SK-N-SH (cell line): ENCODE data around the gene SUPT3H. TPM values are rescaled to one million over a fixed set of nuclear protein-coding genes. Genes with fewer than 3 reads are reported as not detected.
"Not testable (repeated sequence)": the region's sequence is repeated elsewhere in the genome, so short reads cannot be mapped to it uniquely, and the experiment has no call there.

Experiments
- CTCF ChIA-PET: fragments of 300-600, 350-600 bp; formaldehyde crosslinking; extraction: SDS; loops from one replicate; lab custom pipeline; 2021; lab: Yijun Ruan, JAX
- POLR2A ChIA-PET: fragments of 350-600 bp; sonication (Branson Sonifier 250); formaldehyde crosslinking; extraction: SDS; loops from one replicate; lab custom pipeline; 2020; ENCODE audit warnings: antibody characterized with exemption, inconsistent platforms; lab: Yijun Ruan, JAX
- DNase-seq: peaks from one replicate; pipeline ENCODE4 v3.0.0; 2012
- H2AFZ ChIP-seq: fragments of 200-600 bp; sonication (generic); 2 replicates; pipeline ENCODE4 v1.8.1; 2016; ENCODE audit warnings: antibody characterized with exemption, mild to moderate bottlenecking, low read depth
- H3F3A ChIP-seq: fragments of 200-600 bp; sonication (generic); replicated peaks from 2 replicates; pipeline ENCODE3; 2016; ENCODE audit warnings: antibody characterized with exemption, mild to moderate bottlenecking; ENCODE audit not compliant: insufficient read depth
- H3K27ac ChIP-seq, 2 experiments: fragments of 200-500 bp in 1 of 2; fragments of 200-600 bp in 1 of 2; sonication (Bioruptor generic) in 1 of 2; sonication (generic), shearing (Covaris generic) in 1 of 2; 2 replicates each; pipeline versions ENCODE4 v1.5.1 to v1.6.1; 2014 to 2016; ENCODE audit warnings: low read depth in 2 of 2, inconsistent platforms in 1 of 2, low read length in 1 of 2, mild to moderate bottlenecking in 1 of 2, mixed read lengths in 1 of 2
- H3K27me3 ChIP-seq: fragments of 200-600 bp; sonication (generic), shearing (Covaris generic); 2 replicates; pipeline ENCODE4 v1.6.1; 2016; ENCODE audit warnings: mixed run types; ENCODE audit not compliant: insufficient read depth
- H3K36me3 ChIP-seq, 2 experiments: fragments of 200-500 bp in 1 of 2; fragments of 200-600 bp in 1 of 2; sonication (Bioruptor generic) in 1 of 2; sonication (generic) in 1 of 2; replicated peaks in 1 of 2; 2 replicates each; pipeline versions ENCODE3 to v1.5.1; 2014 to 2016; ENCODE audit warnings: low read length in 1 of 2, mild to moderate bottlenecking in 1 of 2; ENCODE audit not compliant: insufficient read depth in 2 of 2, control insufficient read depth in 1 of 2
- H3K4me1 ChIP-seq, 2 experiments: fragments of 200-500 bp in 1 of 2; fragments of 200-600 bp in 1 of 2; sonication (Bioruptor generic) in 1 of 2; sonication (generic), shearing (Covaris generic) in 1 of 2; 2 replicates each; pipeline versions ENCODE4 v1.5.1 to v1.6.1; 2014 to 2016; ENCODE audit warnings: low read depth in 1 of 2, low read length in 1 of 2, mixed run types in 1 of 2; ENCODE audit not compliant: insufficient read depth in 2 of 2, control insufficient read depth in 1 of 2
- H3K4me2 ChIP-seq: fragments of 200-600 bp; sonication (generic), shearing (Covaris generic); 2 replicates; pipeline ENCODE4 v1.6.1; 2017; ENCODE audit warnings: mixed run types
- H3K4me3 ChIP-seq, 2 experiments: fragments of 200-500 bp in 1 of 2; fragments of 200-600 bp in 1 of 2; sonication (Bioruptor generic) in 1 of 2; sonication (generic), shearing (Covaris generic) in 1 of 2; 2 replicates each; pipeline versions ENCODE4 v1.5.1 to v1.8.1; 2014 to 2016; ENCODE audit warnings: low read depth in 2 of 2, inconsistent platforms in 1 of 2, low read length in 1 of 2, mild to moderate bottlenecking in 1 of 2, mixed read lengths in 1 of 2, moderate library complexity in 1 of 2
- H3K79me2 ChIP-seq: fragments of 200-600 bp; sonication (generic); 2 replicates; pipeline ENCODE4 v1.8.1; 2017; ENCODE audit warnings: mild to moderate bottlenecking; ENCODE audit not compliant: insufficient read depth
- H3K9ac ChIP-seq: fragments of 200-600 bp; sonication (generic); 2 replicates; pipeline ENCODE4 v1.6.1; 2017; ENCODE audit warnings: mixed run types
- H3K9me2 ChIP-seq: fragments of 200-600 bp; sonication (generic); 2 replicates; pipeline ENCODE4 v1.6.1; 2017; ENCODE audit warnings: mixed run types
- H3K9me3 ChIP-seq: fragments of 200-600 bp; sonication (generic); 2 replicates; pipeline ENCODE4 v1.6.1; 2017; ENCODE audit warnings: mixed run types, mild to moderate bottlenecking, moderate library complexity
- H4K20me1 ChIP-seq: fragments of 200-600 bp; sonication (generic); 2 replicates; pipeline ENCODE4 v1.6.1; 2017; ENCODE audit warnings: mild to moderate bottlenecking, mixed run types; ENCODE audit not compliant: insufficient read depth
- CHD2 ChIP-seq: fragments of 150-350 bp; IDR thresholded peaks from 2 replicates; pipeline ENCODE4 v1.6.1; 2018; ENCODE audit warnings: low read length; ENCODE audit not compliant: partially characterized antibody
- ELF1 ChIP-seq: IDR thresholded peaks from 2 replicates; pipeline ENCODE4 v1.4.0; 2012
- EP300 ChIP-seq, 2 experiments: IDR thresholded peaks; 2 replicates each; pipeline versions ENCODE4 v1.4.0 to v1.6.1; 2012; ENCODE audit warnings: borderline replicate concordance in 1 of 2, low read depth in 1 of 2, low read length in 1 of 2
- FOXJ3 ChIP-seq: sonication (generic); formaldehyde crosslinking; IDR thresholded peaks from 2 replicates; pipeline ENCODE4 v1.5.1; 2020; ENCODE audit warnings: mild to moderate bottlenecking, missing genetic modification reagents
- GABPA ChIP-seq: IDR thresholded peaks from 2 replicates; pipeline ENCODE4 v1.4.0; 2012; ENCODE audit warnings: low read depth, mild to moderate bottlenecking
- MXI1 ChIP-seq: IDR thresholded peaks from 2 replicates; pipeline ENCODE4 v1.6.1; 2012; ENCODE audit warnings: mild to moderate bottlenecking, low read depth, low read length, improper control_type of control experiment
- NFIC ChIP-seq: IDR thresholded peaks from 2 replicates; pipeline ENCODE4 v1.4.0; 2012; ENCODE audit warnings: borderline replicate concordance
- NRF1 ChIP-seq: IDR thresholded peaks from 2 replicates; pipeline ENCODE4 v1.6.1; 2012; ENCODE audit warnings: low read depth, mild to moderate bottlenecking, low read length
- RCOR1 ChIP-seq: fragments of 150-350 bp; IDR thresholded peaks from 2 replicates; pipeline ENCODE4 v1.6.1; 2017; ENCODE audit warnings: antibody characterized with exemption, low read length
- RFX5 ChIP-seq: IDR thresholded peaks from 2 replicates; pipeline ENCODE4 v1.6.1; 2012; ENCODE audit warnings: mild to moderate bottlenecking, improper control_type of control experiment, low read length
- RXRA ChIP-seq: IDR thresholded peaks from 2 replicates; pipeline ENCODE4 v1.4.0; 2012; ENCODE audit warnings: low read depth, mild to moderate bottlenecking, borderline replicate concordance
- SIN3A ChIP-seq: IDR thresholded peaks from 2 replicates; pipeline ENCODE4 v1.6.1; 2012; ENCODE audit warnings: low read depth, mild to moderate bottlenecking, low read length, moderate library complexity, borderline replicate concordance
- SMC3 ChIP-seq: IDR thresholded peaks from 2 replicates; pipeline ENCODE4 v1.6.1; 2012; ENCODE audit warnings: low read depth, low read length, improper control_type of control experiment
- TCF12 ChIP-seq: IDR thresholded peaks from 2 replicates; pipeline ENCODE4 v1.4.0; 2012
- TEAD4 ChIP-seq: IDR thresholded peaks from 2 replicates; pipeline ENCODE4 v1.4.0; 2012; ENCODE audit warnings: mild to moderate bottlenecking, borderline replicate concordance; ENCODE audit not compliant: insufficient read depth
- USF1 ChIP-seq: IDR thresholded peaks from 2 replicates; pipeline ENCODE4 v1.4.0; 2012; ENCODE audit warnings: low read depth, borderline replicate concordance
- YY1 ChIP-seq: IDR thresholded peaks from 2 replicates; pipeline ENCODE4 v1.4.0; 2012; ENCODE audit warnings: low read depth, mild to moderate bottlenecking
- WGBS: methylation state at CpG from one replicate; pipeline ENCODE4 v1.1.6; 2017; ENCODE audit warnings: low lambda C conversion rate; 5-methylcytosine and 5-hydroxymethylcytosine counted together
- polyA plus RNA-seq, 3 experiments: library from polyadenylated mRNA; depleted of rRNA; stranded (reverse); fragments of >200 nt; gene quantifications; 2 replicates each; pipeline ENCODE4 v1.2.3, GENCODE V29; 2012
- TF ChIP-seq, protein P1 (sequence below): IDR thresholded peaks from 2 replicates; pipeline ENCODE4 v1.4.0; 2012; ENCODE audit warnings: low read depth
- TF ChIP-seq, protein P2 (sequence below): fragments of 200-600 bp; sonication (generic); IDR thresholded peaks from 2 replicates; pipeline ENCODE4 v1.6.1; 2017; ENCODE audit warnings: antibody characterized with exemption, mild to moderate bottlenecking, moderate library complexity
- TF ChIP-seq, protein P3 (sequence below): IDR thresholded peaks from 2 replicates; pipeline ENCODE4 v1.4.0; 2012; ENCODE audit warnings: low read depth, borderline replicate concordance

SUPT3H gene
- polyA plus RNA-seq, 1 of the 3 experiments (the other 2 are of a cell fraction) = 10.9 TPM

DNA sequence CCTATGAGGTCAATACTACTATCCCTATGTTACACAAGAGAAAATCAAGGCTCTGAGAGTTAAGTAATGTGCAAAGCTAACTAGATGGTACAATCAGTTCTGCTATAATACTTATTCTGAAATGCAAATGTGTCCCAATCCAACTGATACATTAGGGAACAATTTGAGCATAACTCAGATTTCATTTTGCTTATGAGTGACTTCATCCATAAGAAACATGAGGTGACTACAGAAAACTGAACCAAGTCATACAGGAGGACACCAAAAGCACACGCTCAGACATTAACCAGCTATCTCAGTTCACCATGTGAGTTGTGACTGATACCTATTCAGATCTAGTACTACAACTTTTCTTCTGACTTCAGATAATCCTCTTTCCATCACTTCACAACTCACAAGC is 229.5 kb downstream of the SUPT3H start (continued):
- TF ChIP-seq, protein P1, sequence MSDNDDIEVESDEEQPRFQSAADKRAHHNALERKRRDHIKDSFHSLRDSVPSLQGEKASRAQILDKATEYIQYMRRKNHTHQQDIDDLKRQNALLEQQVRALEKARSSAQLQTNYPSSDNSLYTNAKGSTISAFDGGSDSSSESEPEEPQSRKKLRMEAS = no peak

- CTCF ChIA-PET = interaction anchor here (0.7 kb wide), 1 partner anchor 1989 kb away, joined by 3 read pairs; no protein-coding TSS in a partner anchor
- H3K36me3 ChIP-seq, H3K9me3 ChIP-seq, H4K20me1 ChIP-seq, H3K9ac ChIP-seq, H3F3A ChIP-seq, H2AFZ ChIP-seq, H3K79me2 ChIP-seq, POLR2A ChIA-PET, H3K9me2 ChIP-seq, H3K4me3 ChIP-seq, DNase-seq, H3K4me1 ChIP-seq, H3K4me2 ChIP-seq, H3K27me3 ChIP-seq, H3K27ac ChIP-seq: not testable (repeated sequence)
- WGBS = 51% methylated on average over 3 of the region's 3 CpGs
Observed at GRCh38 chr6:45145658-45146057, 232.1 kb downstream of the SUPT3H start.

- Histone ChIP-seq H3F3A (no peaks in the 10 kb centered on the region), H3K9ac (no peak overlapping the region), H3K9me3 (peaks cover 20% of the 10 kb centered on the region), H3K4me2 (no peak overlapping the region), H3K79me2 (no peaks in the 10 kb centered on the region), H2AFZ (no peak overlapping the region), H3K36me3 (no peaks in the 10 kb centered on the region), H3K9me2 (no peaks in the 10 kb centered on the region), H3K27me3 (no peaks in the 10 kb centered on the region), H3K4me3 (no peak overlapping the region), H3K4me1 (no peaks in the 10 kb centered on the region), H4K20me1 (no peaks in the 10 kb centered on the region), H3K27ac (no peak overlapping the region)
- POLR2A ChIA-PET = interaction anchor here (0.7 kb wide), 1 partner anchor 39 kb away, joined by 3 read pairs; no protein-coding TSS in a partner anchor
- TF ChIP-seq TCF12 = no peak
- TF ChIP-seq, protein P2, sequence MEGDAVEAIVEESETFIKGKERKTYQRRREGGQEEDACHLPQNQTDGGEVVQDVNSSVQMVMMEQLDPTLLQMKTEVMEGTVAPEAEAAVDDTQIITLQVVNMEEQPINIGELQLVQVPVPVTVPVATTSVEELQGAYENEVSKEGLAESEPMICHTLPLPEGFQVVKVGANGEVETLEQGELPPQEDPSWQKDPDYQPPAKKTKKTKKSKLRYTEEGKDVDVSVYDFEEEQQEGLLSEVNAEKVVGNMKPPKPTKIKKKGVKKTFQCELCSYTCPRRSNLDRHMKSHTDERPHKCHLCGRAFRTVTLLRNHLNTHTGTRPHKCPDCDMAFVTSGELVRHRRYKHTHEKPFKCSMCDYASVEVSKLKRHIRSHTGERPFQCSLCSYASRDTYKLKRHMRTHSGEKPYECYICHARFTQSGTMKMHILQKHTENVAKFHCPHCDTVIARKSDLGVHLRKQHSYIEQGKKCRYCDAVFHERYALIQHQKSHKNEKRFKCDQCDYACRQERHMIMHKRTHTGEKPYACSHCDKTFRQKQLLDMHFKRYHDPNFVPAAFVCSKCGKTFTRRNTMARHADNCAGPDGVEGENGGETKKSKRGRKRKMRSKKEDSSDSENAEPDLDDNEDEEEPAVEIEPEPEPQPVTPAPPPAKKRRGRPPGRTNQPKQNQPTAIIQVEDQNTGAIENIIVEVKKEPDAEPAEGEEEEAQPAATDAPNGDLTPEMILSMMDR = no peak
- no peak for TF ChIP-seq YY1
- no peak for TF ChIP-seq SIN3A
- no peak for TF ChIP-seq SMC3
- TF ChIP-seq, protein P3, sequence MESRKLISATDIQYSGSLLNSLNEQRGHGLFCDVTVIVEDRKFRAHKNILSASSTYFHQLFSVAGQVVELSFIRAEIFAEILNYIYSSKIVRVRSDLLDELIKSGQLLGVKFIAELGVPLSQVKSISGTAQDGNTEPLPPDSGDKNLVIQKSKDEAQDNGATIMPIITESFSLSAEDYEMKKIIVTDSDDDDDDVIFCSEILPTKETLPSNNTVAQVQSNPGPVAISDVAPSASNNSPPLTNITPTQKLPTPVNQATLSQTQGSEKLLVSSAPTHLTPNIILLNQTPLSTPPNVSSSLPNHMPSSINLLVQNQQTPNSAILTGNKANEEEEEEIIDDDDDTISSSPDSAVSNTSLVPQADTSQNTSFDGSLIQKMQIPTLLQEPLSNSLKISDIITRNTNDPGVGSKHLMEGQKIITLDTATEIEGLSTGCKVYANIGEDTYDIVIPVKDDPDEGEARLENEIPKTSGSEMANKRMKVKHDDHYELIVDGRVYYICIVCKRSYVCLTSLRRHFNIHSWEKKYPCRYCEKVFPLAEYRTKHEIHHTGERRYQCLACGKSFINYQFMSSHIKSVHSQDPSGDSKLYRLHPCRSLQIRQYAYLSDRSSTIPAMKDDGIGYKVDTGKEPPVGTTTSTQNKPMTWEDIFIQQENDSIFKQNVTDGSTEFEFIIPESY = no peak
- TF ChIP-seq RCOR1 = no peak
- no peak for TF ChIP-seq NFIC
- no peak for TF ChIP-seq NRF1
- TF ChIP-seq FOXJ3 (CRISPR knock-in tag) = no peak
- TF ChIP-seq, protein P1 = no peak
- TF ChIP-seq TEAD4 = no peak
- TF ChIP-seq ELF1 = no peak
- no peak for TF ChIP-seq USF1
- TF ChIP-seq GABPA = no peak
- TF ChIP-seq CHD2 = no peak
- no peak for TF ChIP-seq RXRA
- TF ChIP-seq MXI1 = no peak
- TF ChIP-seq EP300 (IDR thresholded peaks at IDR 0.05; ENCODE audit: borderline replicate concordance in 1 of 2, low read depth in 1 of 2, low read length in 1 of 2) = no peak
- TF ChIP-seq RFX5 = no peak
- DNase-seq = no peak
- CTCF ChIA-PET = interaction anchor here (1.3 kb wide), 2 partner anchors 12 to 483 kb away, joined by 3 to 4 read pairs; no protein-coding TSS in a partner anchor
Observed at GRCh38 chr6:45138765-45139164, 239.0 kb downstream of the SUPT3H start.
